Activated T-cell treated with anti-CD3 and anti-CD28 coated beads for 48 hours (primary cell): ENCODE measurements around the gene ABR.
"Not testable (repeated sequence)": the region's sequence is repeated elsewhere in the genome, so short reads cannot be mapped to it uniquely, and the experiment has no call there.

ENCODE experiments used
- DNase-seq: peaks from one replicate; pipeline ENCODE4 v3.0.0-alpha.2; 2020; ENCODE audit warnings: low read depth

ABR gene

GRCh38 chr17:1173432-1174262, 6.1 kb downstream of the ABR start:
- no peak for DNase-seq

GRCh38 chr17:1171953-1172352, 7.8 kb downstream of the ABR start:
- DNase-seq: no peak

- DNase-seq: no peak
These were observed 9.0 kb downstream of the ABR start for GRCh38 chr17:1170739-1171138.

- DNase-seq: no peak
These were observed 9.9 kb downstream of the ABR start for GRCh38 chr17:1169929-1170312.

GRCh38 chr17:1169221-1169928, 10.4 kb downstream of the ABR start:
- DNase-seq: no peak

GRCh38 chr17:1168533-1169220, 11.1 kb downstream of the ABR start:
- DNase-seq: no peak

- DNase-seq: no peak
These were observed 13.5 kb downstream of the ABR start for GRCh38 chr17:1166276-1166675.

- no peak for DNase-seq
These were observed 13.9 kb downstream of the ABR start for GRCh38 chr17:1165836-1166235.

GRCh38 chr17:1164935-1165556, 14.7 kb downstream of the ABR start:
- DNase-seq: no peak

GRCh38 chr17:1162116-1162855, 17.5 kb downstream of the ABR start:
- DNase-seq: no peak

- no peak for DNase-seq
These were observed 19.0 kb downstream of the ABR start for GRCh38 chr17:1160591-1161390.

GRCh38 chr17:1159431-1160180, 20.2 kb downstream of the ABR start:
- no peak for DNase-seq

- DNase-seq: no peak
These were observed 20.9 kb downstream of the ABR start for GRCh38 chr17:1158879-1159278.

GRCh38 chr17:1156864-1157263, 22.9 kb downstream of the ABR start:
- no peak for DNase-seq

- no peak for DNase-seq
These were observed 25.1 kb downstream of the ABR start for GRCh38 chr17:1154704-1155103.

GRCh38 chr17:1153795-1154546, 25.8 kb downstream of the ABR start:
- no peak for DNase-seq

GRCh38 chr17:1152582-1152981, 27.2 kb downstream of the ABR start:
- DNase-seq: not testable (repeated sequence)

- DNase-seq: no peak
These were observed 28.7 kb downstream of the ABR start for GRCh38 chr17:1150863-1151600.

- DNase-seq: no peak
These were observed 29.9 kb downstream of the ABR start for GRCh38 chr17:1149869-1150268.
